Breast epithelium (tissue), 3 donors: ENCODE results near the gene CNBD2.

Experiments
- CTCF ChIP-seq, 3 donors: fragments of 450-650 bp; IDR thresholded peaks; one replicate each; pipeline ENCODE4 v1.5.1; 2016 to 2017; ENCODE audit warnings: antibody characterized with exemption in 3 of 3, mild to moderate bottlenecking in 3 of 3, moderate library complexity in 3 of 3
- POLR2A ChIP-seq: fragments of 450-650 bp; IDR thresholded peaks from one replicate; pipeline ENCODE4 v1.6.1; 2016; ENCODE audit warnings: antibody characterized with exemption, mild to moderate bottlenecking, moderate library complexity
- POLR2AphosphoS5 ChIP-seq, 3 donors: sonication (generic); formaldehyde crosslinking; IDR thresholded peaks; one replicate each; pipeline ENCODE4 v1.6.1; 2017; ENCODE audit warnings: antibody characterized with exemption in 3 of 3

GRCh38 chr20:36060676-36061075 lies 92.3 kb downstream of the CNBD2 start:
- TF ChIP-seq POLR2AphosphoS5 (IDR thresholded peaks at IDR 0.05) = no peak
- no peak for TF ChIP-seq CTCF (IDR thresholded peaks at IDR 0.05)
- TF ChIP-seq POLR2A = no peak
